Left cardiac atrium (tissue), 4 donors: ENCODE results near the gene DEFB129. TPM values are rescaled to one million over a fixed set of nuclear protein-coding genes. Genes with fewer than 3 reads are reported as not detected.
"Not testable (repeated sequence)": the region's sequence is repeated elsewhere in the genome, so short reads cannot be mapped to it uniquely, and the experiment has no call there.

Source experiments
- ATAC-seq, 2 donors: fragments of 200-7000 bp; cut with Tn5 transposase; one replicate each; pipeline ENCODE4 v1.9.1; 2020; ENCODE audit warnings: mild to moderate bottlenecking in 2 of 2, moderate library complexity in 2 of 2
- DNase-seq: peaks from one replicate; pipeline ENCODE4 v3.0.0-alpha.2; 2020
- intact Hi-C, 2 donors: fragments of 100-400 bp; cut with DNase I; formaldehyde crosslinking; loops; one replicate each; pipeline versions ENCODE4 v1.14.1 to v1.15.1; 2022 to 2023
- total RNA-seq, 2 donors: library from RNA; stranded (reverse); fragmentation: NEBNext Ultra II Directional; extraction: Animal tissue kit (Norgen Biotek cat#: 25700); gene quantifications; one replicate each; pipeline ENCODE4 v1.2.1, GENCODE V29; 2021
- donor health status: DM: no; HTN: yes; CAD: no.
- donor health status: DM: no; HTN: yes; CAD: no; lungs with severe emphysema.
- donor health status: DM: yes; HTN: yes; CAD: no.
- donor health status: Dilated cardiomyopathy.

Gene DEFB129
- total RNA-seq, 2 donors from 2014 or later = not detected

DNA sequence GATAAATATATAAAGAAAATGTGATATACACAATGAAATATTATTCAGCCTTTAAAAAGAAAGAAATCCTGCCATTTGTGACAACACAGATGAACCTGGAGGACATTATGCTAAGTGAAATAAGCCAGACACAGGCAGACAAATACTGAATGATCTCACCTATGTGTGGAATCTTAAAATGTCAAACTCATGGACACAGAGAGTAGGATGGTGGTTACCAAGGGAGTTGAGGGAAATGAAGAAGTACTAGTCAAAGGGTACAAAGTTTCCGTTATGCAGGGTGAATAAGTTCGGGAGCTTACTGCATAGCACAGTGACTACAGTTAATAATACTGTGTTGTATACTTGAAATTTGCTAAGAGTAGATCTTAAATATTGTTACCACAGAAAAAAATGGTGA lies 15.8 kb downstream of the DEFB129 start:
- ATAC-seq (no peak), DNase-seq (no peak)
- intact Hi-C loops = no loop called here

DNA sequence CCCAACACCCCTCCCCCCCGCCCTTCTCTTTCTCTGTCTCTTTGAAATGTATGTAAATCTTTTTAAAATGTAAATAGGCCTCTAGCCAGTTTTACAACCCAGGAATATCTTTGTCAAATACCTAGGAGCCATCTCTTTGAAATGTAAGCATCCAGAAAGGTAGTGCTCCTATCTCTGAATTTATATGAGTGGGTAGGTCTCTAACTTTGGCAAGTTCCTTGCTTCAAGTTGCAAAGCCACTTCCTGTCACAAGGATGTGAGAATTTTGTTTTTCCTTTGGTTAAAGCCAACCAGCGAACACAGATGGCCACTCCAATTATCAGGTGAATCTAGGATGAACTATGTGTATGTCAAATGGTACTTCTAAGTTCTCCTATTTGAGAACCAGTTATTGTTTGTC lies 24.3 kb downstream of the DEFB129 start:
- DNase-seq (no peak), ATAC-seq (no peak)
- intact Hi-C loops = no loop called here

DNA sequence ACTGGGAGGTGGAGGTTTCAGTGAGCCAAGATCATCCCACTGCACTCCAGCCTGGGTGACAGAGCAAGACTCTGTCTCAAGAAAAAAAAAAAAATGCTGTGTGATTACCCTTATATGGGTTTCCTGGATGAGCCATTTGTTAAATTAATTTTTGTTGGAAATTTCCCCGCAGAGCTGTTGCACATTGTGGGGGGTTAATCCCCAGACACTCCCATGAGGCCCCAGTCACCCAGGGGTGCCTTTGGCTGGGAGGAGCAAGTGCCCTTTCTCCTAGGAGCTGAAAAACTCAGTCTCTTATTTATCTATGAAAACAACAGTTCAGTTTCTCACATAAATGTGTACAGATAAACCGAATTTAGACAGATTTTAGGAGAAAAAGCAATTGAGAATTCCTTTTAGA lies 25.7 kb downstream of the DEFB129 start:
- intact Hi-C loops = no loop called here
- ATAC-seq = no peak
- DNase-seq = no peak

DNA sequence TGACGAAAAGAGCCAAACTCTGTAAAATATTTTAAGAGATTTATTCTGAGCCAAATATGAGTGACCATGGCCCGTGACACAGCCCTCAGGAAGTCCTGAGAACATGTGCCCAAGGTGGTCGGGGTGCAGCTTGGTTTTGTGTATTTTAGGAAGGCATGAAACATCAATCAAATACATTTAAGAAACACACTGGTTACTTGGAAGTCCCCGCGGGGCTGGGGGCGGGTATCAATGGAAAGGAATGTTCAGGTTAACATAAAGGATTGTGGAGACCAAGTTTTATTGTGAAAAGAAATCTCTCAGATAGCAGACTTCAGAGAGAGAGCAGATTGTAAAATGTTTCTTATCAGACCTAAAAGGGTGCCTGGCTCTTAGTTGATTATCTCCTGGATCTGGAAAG lies 26.4 kb downstream of the DEFB129 start:
- intact Hi-C loops, DNase-seq, ATAC-seq: not testable (repeated sequence)

DNA sequence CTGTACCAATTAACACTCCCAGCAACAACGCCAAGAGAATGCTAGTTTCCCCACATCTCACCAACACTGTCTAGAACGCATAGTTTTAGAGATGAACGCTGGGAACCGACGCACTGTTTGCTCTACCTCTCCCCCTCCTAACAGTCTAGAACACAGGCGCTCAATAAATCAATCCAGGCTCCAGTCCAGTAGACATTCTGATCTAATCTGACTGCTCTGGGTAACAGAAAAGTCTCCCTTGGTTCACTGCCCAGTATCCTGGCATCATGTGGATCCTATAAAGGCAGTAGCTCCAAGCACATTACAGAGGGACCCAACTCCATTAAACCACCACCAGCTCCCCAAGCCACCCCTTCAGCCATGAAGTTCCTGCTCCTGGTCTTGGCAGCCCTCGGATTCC lies 30.4 kb downstream of the DEFB129 start, which contains the start of gene DEFB132:
TSS of gene DEFB132 (plus strand) at position 306 of the 400 bp plus-strand sequence. CDS start at position 361, 55 bp downstream.
- intact Hi-C loops = no loop called here
- ATAC-seq = no peak

DNA sequence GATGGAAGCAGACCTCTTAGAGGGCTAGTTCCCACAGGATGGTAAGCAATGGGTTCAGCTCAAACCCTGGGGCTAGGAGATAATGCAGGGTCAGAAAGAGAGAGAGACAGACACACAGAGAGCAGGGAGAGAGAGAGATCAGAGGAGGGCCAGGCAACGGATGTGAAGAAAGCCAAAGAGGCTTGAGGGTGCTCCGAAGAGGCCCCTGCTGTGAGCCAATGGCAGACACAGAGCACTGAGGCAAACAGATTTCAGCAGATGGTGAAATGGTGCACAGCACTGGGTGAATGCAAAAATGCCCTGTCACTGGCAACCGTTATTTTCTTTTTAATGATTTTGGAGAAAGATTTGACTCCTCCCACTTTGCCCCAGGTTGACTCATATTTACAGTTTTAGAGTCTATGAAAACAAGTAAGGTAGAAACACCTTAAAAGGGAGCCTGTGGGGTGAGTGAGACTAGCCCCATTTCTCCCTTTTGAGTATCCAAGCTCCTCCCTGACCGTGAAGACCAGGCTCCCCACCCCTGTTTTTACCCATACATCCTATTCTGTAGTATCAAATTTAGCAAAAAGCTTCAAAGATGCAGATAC lies 31.3 kb downstream of the DEFB129 start:
- intact Hi-C loops = no loop called here
- DNase-seq (no peak), ATAC-seq (peak in 1 of 2 donors; percentile 70)

More for the DNA sequence above, 30.4 kb downstream of the DEFB129 start, which contains the start of gene DEFB132:
- DNase-seq = no peak

DNA sequence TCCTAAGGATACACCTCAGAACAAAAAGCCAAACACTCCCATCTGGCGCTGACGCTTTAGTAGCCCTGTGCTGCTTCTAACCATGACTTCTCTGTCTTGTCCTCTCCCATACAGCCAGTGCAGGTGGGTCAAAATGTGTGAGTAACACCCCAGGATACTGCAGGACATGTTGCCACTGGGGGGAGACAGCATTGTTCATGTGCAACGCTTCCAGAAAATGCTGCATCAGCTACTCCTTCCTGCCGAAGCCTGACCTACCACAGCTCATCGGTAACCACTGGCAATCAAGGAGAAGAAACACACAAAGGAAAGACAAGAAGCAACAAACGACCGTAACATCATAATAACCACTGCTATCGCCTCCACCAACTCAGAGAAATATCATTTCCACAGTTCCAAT lies 31.9 kb downstream of the DEFB129 start:
- no peak for DNase-seq
- peak in 1 of 2 donors; percentile 30 for ATAC-seq
- intact Hi-C loops = no loop called here

DNA sequence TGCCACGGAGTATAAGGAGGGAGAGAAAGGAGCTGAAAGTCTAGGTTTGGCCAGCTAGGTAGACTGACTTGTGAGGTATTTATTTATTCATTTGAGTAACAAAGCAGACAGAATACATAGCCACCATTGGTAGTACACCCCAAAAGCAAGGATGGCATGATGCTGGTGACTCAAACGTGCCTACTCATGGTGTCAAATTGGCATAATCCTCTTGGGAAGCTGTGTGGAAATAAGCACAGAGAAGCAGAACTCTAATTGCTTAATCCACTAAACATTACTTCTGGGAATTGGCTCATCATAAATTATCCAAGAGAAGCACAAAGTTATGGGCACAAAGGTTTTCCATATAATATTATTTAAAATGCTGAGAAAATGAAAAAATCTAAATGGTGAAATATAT lies 32.9 kb downstream of the DEFB129 start:
- ATAC-seq = no peak
- DNase-seq = no peak
- intact Hi-C loops = no loop called here

DNA sequence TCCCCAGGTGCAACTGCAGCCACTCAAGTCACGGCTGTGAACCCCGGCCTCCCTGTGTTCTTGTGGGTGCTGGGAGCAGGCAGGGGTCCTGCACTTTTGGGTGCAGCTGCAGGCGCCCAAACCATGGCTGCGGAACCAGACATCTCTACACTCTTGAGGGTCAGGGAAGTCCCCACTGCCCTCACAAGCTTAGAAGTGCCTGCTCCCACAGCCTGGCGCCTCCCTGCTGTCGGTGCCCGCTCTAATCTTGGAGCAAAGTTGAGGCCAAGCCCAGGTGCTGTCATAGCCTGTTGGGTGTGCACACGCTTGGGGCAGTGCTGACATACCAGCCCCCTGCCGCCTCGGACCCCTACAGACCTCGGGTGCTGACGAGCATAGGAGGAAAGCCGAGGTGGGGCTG lies 36.6 kb downstream of the DEFB129 start:
- intact Hi-C loops = no loop called here
- ATAC-seq = no peak
- no peak for DNase-seq

DNA sequence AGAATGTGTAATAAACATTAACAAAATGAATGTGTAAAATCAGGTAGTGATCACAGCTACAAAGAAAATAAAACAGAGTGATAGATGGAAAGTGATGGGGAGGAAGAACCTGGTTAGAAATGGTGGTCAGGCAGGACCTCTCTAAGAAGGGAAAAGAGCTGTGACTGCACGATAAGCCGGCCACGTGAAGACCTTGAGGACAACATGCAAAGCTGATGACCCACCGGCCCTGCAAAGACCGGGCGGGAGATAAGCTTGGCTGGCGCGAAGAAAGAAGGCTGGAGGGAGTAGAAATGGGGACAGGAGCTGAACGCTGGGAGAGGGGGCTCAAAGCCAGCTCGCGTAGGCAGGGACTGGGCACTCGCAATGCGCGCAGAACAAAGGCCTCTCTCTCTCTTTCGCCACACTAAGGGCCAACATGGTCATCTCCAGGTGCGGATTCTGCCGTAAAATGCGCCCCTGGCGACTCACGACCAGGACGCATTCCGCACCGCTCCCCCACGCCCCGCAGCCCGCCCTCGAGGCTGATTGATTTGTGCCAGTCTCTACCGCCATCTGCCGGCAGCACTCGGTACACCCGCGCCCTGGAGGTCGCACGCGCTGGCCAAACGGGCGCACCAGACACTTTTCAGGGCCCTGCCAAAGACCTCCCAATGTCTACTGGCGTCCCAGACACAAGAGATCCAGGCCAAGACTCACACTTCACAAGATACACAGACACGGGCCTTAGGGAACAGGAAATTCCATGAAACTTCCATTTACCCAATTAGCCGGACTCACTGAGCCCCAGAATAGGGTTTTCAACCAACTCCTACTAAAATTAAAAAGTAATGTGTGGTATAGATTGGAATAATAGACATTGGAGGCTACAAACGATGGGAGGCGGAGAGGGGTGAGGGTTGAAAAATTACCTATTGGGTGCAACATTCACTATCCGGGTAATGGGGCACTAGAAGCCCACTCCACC lies 39.8 kb downstream of the DEFB129 start:
- ATAC-seq (peak; percentile 92 to 94), DNase-seq (peak; percentile 89)
- intact Hi-C loops = no loop called here

DNA sequence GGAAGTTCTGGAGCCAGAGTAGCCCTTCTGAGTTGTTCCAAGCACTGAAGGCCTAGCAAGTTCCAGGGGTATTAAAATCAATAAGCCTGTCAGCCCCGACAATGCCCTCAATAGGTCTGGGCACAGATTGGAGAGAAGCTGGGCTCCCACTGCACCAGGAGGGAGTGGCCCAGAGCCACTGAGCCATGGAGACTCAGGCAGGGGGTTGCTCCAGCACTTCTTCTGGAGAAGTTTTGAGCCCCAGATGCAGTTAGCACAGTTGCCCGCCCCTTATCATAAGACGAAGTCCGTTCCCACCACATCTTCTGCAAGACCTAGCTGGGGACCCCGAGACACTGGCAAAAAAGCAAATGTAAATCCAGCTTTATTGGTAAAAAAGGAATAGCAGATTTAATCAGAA lies 43.5 kb downstream of the DEFB129 start:
- ATAC-seq = no peak
- intact Hi-C loops = no loop called here
- no peak for DNase-seq

DNA sequence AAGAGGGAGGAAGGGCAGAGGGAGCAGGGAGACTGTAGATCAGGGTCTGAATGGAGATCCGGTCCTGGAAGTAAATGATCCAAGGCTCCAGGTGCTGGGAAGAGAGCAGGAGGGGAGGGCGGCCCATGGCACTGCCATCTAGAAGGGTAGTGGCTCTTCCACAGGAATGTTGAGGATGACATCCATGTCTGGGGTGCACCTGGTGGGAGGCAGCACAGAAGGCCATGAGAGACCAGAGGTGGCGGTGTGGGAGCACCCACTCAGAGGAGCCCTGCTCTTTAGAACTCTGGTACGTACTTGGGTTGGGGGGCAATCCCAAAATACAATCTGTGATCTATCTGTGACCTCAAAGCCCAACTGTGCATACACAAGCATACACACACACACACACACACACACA lies 44.0 kb downstream of the DEFB129 start:
- intact Hi-C loops = no loop called here
- ATAC-seq = no peak

DNA sequence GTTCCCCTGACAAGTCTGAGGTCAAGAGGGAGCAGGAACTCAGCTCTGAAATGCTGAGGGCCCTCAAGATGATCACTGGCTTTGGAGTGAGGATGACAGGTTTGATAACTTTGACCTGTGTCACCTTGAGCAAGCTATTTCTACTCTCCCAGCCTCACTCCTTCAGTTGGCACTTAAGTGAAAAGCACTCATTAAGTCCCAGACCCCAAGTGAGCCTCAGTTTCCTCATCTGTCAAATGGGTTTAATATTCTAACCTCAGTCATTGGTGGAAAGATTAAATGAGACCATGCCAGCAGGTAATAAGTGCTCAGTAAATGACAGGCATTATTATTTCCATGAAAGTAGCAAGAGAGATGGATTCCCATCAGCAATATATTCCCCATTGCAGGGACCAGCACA lies 44.5 kb downstream of the DEFB129 start:
- no peak for DNase-seq
- no peak for ATAC-seq
- intact Hi-C loops = no loop called here

More for the DNA sequence above, 44.0 kb downstream of the DEFB129 start:
- DNase-seq = no peak

DNA sequence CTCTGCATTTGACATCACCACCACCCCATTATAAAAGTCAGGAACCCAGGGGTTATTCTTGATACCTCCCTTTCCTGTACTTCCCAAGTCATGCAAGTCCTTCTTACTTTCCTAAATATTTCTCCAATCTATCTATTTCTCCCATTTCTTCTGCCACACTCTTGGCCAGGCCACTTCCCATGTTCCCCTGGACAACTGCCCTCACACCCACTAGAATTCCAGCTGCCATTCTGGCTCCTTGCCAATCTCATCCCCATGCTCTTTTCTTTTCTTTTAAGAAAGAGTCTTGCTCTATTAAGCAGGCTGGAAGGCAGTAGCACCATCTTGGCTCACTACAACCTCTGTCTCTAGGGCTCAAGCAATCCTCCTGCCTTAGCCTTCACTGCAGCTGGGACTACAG lies 45.7 kb downstream of the DEFB129 start:
- intact Hi-C loops = no loop called here
- DNase-seq = no peak
- no peak for ATAC-seq

DNA sequence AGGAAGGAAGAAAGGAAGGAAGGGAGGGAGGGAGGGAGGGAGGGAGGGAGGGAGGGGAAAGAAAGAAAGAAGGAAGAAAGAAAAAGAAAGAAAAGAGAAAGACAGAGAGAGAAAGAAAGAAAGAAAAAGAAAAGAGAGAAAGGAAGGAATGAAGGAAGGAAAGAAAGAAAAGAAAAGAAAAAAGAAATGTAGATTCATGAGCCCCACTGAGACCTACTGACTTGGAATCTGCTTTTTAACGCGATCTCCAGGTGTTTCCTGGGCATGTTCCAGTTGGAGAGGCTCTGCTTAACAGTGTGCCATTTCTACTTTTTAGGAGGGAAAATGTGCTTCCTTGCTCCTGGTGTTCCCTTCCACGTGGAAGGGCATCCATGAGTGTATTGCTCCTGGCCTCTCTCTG lies 46.8 kb downstream of the DEFB129 start:
- no peak for ATAC-seq
- intact Hi-C loops = no loop called here
- no peak for DNase-seq

DNA sequence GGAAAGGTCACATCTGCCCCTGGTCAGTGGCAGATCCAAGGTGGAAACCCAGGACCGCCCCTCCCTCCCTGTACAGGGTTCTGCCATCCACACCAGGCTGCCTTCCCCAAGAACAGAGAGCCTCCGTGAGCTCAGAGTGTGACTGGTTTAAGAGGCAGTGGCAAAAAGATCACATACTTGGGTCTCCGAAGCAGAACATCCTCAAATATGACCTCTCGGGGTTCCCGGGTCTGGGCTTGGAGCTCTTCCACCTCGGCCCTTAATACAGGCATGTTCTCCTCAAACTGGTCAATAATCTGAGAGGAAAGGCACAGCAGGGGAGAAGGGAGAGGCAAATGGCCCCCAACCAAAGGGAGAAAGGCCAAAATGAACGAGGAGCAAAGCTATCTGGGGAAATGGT lies 48.7 kb downstream of the DEFB129 start:
- no peak for DNase-seq
- no peak for ATAC-seq
- intact Hi-C loops = no loop called here

DNA sequence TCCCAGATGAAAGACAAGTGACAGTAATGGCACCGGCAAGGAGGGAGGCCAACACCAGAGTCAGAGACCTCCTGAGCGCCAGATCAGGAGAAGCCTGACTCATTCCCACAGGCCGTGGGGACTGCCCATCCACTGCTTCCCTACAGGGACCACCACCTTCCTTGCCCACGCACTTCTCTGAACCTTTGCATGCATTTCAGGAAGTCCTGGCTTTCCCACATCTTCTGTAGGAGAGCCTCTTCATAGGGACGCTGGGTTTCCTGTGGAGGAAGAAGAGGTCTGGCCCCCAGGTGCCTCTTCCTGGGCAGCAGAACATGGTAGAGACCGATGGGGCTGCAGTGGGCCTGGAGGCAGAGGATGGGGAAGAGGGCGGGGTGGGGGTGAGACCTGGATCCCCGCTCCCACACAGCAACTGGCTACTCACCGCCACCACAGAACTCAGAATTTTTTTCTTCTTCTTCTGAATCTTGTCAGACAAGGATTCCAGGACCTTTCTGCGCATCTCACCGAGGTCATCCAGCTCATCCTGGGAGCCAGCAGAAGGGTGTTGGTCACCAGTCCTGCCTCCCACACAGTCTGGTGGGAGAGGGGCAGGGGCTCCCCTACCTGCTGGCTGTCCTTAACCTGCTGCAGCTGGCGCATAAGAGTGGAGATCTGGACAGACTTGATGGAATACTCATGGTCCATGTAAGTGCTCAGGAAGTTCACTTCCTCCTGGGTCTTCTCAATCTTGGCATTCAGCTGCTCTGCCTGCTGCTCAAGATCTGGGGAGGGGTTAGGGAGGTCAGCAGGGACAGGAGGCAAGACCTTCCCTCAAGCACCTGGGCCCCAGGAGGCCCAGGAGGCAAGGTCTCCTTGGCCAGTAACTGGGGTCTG lies 49.8 kb downstream of the DEFB129 start:
- intact Hi-C loops = no loop called here
- no peak for DNase-seq

DNA sequence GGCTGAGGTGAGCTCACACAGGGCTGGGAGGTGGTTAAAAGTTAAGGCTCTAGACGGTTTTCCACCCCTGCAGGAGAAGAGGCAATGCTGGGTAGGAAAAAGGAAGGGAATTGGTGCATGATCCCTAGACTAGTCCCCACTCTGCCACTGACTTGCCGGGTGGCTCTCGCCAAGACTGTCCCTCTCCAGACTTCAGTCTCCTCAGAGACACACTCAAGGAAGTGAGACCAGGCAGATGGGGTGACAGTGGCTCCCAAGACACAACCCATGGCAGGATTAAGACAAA lies 50.4 kb downstream of the DEFB129 start:
- no peak for DNase-seq
- intact Hi-C loops = no loop called here
- no peak for ATAC-seq

More for the DNA sequence above, 49.8 kb downstream of the DEFB129 start:
- ATAC-seq = no peak

DNA sequence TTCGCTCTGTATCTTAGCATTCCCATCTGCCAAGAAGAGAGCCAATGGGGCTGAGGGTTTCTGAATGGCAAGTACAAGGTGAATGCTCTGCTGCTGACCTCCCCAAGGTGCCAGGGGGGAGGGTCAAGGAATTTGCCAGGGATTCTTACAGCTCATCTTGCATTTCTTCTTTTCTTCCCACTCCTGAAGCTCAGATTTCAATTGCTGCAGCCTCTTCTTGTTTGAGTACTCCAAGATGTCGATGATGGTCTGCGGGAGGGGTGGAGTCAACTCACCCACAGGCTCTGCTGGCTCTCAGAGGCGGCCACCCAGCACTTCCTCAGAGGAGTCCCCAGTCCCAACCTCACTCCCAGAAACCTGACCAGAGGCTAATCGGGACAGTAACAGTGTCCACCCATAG lies 51.1 kb downstream of the DEFB129 start:
- DNase-seq = no peak
- ATAC-seq = no peak
- intact Hi-C loops = no loop called here
